OCI-LY7 (cell line): ENCODE data around the gene TUBGCP5.

Source experiments
- CTCF ChIP-seq: fragments of 200-600 bp; sonication (generic); conservative IDR thresholded peaks from 2 replicates; pipeline ENCODE4 v1.5.1; 2014; ENCODE audit warnings: mild to moderate bottlenecking, antibody characterized with exemption, low read length, moderate library complexity, mixed read lengths
- EZH2phosphoT487 ChIP-seq: fragments of 200-600 bp; sonication (generic); IDR thresholded peaks from 2 replicates; pipeline ENCODE4 v1.6.1; 2018; ENCODE audit warnings: low read depth, borderline replicate concordance, mild to moderate bottlenecking, mixed run types, antibody characterized with exemption, low read length, moderate library complexity, mixed read lengths

GRCh38 chr15:23072633-23073032 is 33.3 kb upstream of the TUBGCP5 start:
- TF ChIP-seq CTCF, result no peak
- no peak for TF ChIP-seq EZH2phosphoT487
